ENCODE data around the gene TOGARAM2.

TOGARAM2 gene

GRCh38 chr2:29072251-29072650 lies 91.2 kb downstream of the TOGARAM2 start:
- no peak overlapping the region for H3K4me3 ChIP-seq (replicated peaks in 1 of 2; ENCODE audit: low read depth in 2 of 2, low read length in 2 of 2)
- DNase-seq (ENCODE audit: low read depth in 2 of 2): no peak
- TF ChIP-seq, protein P1, sequence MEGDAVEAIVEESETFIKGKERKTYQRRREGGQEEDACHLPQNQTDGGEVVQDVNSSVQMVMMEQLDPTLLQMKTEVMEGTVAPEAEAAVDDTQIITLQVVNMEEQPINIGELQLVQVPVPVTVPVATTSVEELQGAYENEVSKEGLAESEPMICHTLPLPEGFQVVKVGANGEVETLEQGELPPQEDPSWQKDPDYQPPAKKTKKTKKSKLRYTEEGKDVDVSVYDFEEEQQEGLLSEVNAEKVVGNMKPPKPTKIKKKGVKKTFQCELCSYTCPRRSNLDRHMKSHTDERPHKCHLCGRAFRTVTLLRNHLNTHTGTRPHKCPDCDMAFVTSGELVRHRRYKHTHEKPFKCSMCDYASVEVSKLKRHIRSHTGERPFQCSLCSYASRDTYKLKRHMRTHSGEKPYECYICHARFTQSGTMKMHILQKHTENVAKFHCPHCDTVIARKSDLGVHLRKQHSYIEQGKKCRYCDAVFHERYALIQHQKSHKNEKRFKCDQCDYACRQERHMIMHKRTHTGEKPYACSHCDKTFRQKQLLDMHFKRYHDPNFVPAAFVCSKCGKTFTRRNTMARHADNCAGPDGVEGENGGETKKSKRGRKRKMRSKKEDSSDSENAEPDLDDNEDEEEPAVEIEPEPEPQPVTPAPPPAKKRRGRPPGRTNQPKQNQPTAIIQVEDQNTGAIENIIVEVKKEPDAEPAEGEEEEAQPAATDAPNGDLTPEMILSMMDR (IDR thresholded peaks at IDR 0.05; ENCODE audit: low read depth, low read length): no peak

DNA sequence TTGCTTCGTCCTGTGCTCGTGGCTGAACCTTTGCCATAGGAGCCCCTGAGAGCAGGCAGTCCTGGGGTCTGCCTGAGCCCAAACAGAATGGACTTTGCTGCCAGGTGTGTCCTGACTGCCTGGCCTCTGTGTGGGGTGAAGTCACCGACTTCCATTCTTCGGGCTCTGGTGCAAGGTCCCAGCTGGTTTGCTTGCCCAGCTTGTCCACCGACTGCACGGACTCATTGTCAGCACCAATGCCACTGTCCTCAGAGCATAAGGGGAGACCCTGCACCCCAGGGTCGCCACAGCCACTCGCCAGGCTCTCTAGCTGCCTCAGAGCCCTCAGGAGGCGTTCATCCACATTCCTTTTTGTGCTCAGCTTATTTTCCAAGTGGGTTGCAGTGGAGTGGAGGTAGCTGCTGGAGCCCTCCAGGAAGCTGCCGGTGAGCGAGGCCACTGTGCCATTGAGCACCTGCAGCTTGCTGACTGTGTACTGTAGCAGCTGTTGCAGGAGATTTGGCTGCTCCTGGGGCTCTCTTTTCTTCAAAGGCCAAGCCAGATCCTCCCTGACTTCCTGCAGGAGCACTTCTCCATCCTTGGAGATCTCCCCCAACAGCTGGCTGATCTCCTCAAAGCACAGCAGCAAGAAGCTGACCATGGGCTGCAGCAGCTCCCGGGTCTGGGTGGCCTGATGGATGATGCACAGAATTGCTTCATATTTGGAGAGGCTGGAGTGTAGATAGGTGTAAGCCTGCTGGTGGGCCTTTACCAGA lies 92.0 kb downstream of the TOGARAM2 start:
- no peak overlapping the region for H3K4me3 ChIP-seq (replicated peaks in 1 of 2; ENCODE audit: low read depth in 2 of 2, low read length in 2 of 2)
- TF ChIP-seq, protein P1 (IDR thresholded peaks at IDR 0.05; ENCODE audit: low read depth, low read length): no peak
- DNase-seq (ENCODE audit: low read depth in 2 of 2): no peak

DNA sequence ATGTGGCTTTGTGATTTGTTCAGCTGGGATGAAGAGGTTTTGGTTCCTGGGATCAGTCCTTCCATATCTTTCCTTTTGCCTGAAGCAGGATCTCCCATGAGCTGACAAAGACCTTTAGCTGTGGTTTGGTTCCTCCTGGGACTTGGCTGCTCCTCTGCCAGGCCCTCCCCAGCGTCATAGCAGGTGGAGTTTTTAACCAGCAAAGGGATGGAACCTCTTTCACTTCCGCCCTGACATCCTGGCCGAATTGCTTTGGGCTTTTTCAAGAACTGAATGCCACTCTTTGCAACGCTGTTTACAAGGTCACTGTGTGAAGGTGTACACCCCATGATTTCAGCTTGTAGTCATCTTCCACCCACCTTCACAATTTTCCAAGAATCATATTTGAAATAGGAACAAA lies 92.8 kb downstream of the TOGARAM2 start:
- no peak for DNase-seq (ENCODE audit: low read depth in 2 of 2)
- TF ChIP-seq, protein P1 (IDR thresholded peaks at IDR 0.05; ENCODE audit: low read depth, low read length): no peak
- no peak overlapping the region for H3K4me3 ChIP-seq (replicated peaks in 1 of 2; ENCODE audit: low read depth in 2 of 2, low read length in 2 of 2)

GRCh38 chr2:29074411-29074810 lies 93.3 kb downstream of the TOGARAM2 start, which contains the start of gene PCARE:
Gene PCARE (minus strand): TSS chr2:29074523. CDS start chr2:29074261, 262 bp downstream.
- no peak for DNase-seq (ENCODE audit: low read depth in 2 of 2)
- no peak within 1 kb of the TSS for H3K4me3 ChIP-seq (replicated peaks in 1 of 2; ENCODE audit: low read depth in 2 of 2, low read length in 2 of 2)
- TF ChIP-seq, protein P1 (IDR thresholded peaks at IDR 0.05; ENCODE audit: low read depth, low read length): no peak

GRCh38 chr2:29075894-29076705 lies 95.0 kb downstream of the TOGARAM2 start:
- TF ChIP-seq, protein P1 (IDR thresholded peaks at IDR 0.05; ENCODE audit: low read depth, low read length): no peak
- DNase-seq (ENCODE audit: low read depth in 2 of 2): peak; percentile 14 to 38
- H3K4me3 ChIP-seq (replicated peaks in 1 of 2; ENCODE audit: low read depth in 2 of 2, low read length in 2 of 2): no peak overlapping the region

GRCh38 chr2:29079887-29080286 lies 98.8 kb downstream of the TOGARAM2 start:
- TF ChIP-seq, protein P1 (IDR thresholded peaks at IDR 0.05; ENCODE audit: low read depth, low read length): no peak
- DNase-seq (ENCODE audit: low read depth in 2 of 2): no peak
- H3K4me3 ChIP-seq (replicated peaks in 1 of 2; ENCODE audit: low read depth in 2 of 2, low read length in 2 of 2): no peak overlapping the region
